ENCODE results near the gene LINGO3. TPM values are rescaled to one million over a fixed set of nuclear protein-coding genes. Genes with fewer than 3 reads are reported as not detected.

The LINGO3 gene
- total and polyA plus RNA-seq, 12 donors: 0.11 TPM; not detected in 11

DNA sequence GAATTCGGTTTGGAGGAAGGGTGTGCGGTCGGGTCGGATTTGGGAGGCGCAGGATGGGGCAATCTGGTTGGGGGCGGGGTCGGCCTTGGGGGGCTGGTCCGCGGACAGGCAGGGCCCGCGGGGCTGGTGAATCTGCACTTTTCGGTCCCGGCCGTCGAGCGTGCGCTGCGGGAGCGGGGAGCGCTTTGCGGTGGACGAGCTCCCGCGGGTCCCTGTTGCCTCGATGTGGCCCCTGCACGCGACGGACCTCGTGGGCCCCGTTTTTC lies 37.9 kb downstream of the LINGO3 start:
- DNase-seq: peak; percentile 74 to 84 (median 81)

DNA sequence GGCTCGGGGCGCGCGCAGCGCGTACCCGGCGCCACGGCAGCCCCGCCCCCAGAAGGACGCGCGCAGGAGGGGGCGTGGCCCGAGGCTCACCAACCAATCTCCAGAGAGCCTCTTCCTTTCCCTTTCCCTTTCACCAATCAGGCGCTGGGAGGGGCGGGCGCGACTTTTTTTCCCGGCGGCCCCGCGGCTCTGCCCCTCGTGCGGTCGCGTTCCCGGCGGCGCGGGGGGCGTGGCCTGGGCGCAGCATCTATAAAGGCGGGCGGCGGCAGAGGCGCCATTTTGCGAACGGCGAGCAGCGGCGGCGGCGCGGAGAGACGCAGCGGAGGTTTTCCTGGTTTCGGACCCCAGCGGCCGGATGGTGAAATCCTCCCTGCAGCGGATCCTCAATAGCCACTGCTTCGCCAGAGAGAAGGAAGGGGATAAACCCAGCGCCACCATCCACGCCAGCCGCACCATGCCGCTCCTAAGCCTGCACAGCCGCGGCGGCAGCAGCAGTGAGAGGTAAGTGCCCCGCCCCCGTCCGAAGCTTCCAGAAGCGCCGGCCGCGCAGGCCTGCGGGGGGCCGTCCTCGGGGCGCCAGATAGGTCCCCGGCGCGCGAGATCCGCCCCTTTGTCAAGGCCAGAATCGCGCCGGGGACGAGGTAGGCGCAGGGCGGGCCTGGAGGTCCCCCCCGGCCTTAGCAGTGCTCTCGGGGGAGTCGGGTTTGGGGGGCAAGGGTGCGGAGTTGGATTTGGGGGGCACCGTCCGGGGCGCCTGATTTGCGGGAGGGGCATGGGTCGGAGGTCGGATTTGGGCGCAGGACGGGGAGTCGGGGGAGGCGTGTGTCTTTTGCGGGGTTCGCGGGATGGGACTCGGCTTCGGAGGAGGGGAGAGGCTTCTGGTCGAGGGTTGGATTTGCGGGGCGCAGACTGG lies 38.5 kb downstream of the LINGO3 start:
- Histone ChIP-seq H3K4me3 (peak overlapping the region; percentile 72 to 100 (median 86)), H3K27me3 (no peaks in the 10 kb centered on the region), H3K4me1 (replicated peaks in 1 of 2) (peaks cover 23 to 51% of the 10 kb centered on the region in 2 donors), H3K27ac (peak overlapping the region; percentile 95 to 100 (median 99)), H3K9me3 (replicated peaks in 1 of 3) (no peaks in the 10 kb centered on the region), H3K36me3 (replicated peaks in 1 of 2) (peaks cover 0 to 24% of the 10 kb centered on the region in 2 donors)
- intact Hi-C loops (cut with DNase I): loop anchor here (5.0 kb wide), 2 partner anchors 32 to 112 kb away; partner anchors contain the start of genes PLEKHJ1 (in 1 of the 2) and SF3A2 (in 1 of the 2)
- TF ChIP-seq POLR2A (IDR thresholded peaks at IDR 0.05) (peak; percentile 100), CTCF (IDR thresholded peaks at IDR 0.05) (peak in 3 of 6 experiments; percentile 28 to 57 (median 43))
- 0 to 2% (median 1%) methylated on average over 12 to 103 of the region's 103 CpGs for WGBS, 4 donors
- peak; percentile 97 to 99 (median 98) for DNase-seq

More for the DNA sequence above, 37.9 kb downstream of the LINGO3 start:
- Histone ChIP-seq H3K4me3 (peak overlapping the region; percentile 72 to 100 (median 86)), H3K9me3 (replicated peaks in 1 of 3) (no peaks in the 10 kb centered on the region), H3K27ac (peak overlapping the region; percentile 95 to 100 (median 99)), H3K4me1 (replicated peaks in 1 of 2) (peaks cover 25 to 54% of the 10 kb centered on the region in 2 donors), H3K27me3 (no peaks in the 10 kb centered on the region), H3K36me3 (replicated peaks in 1 of 2) (peaks cover 0 to 24% of the 10 kb centered on the region in 2 donors)
- intact Hi-C loops (cut with DNase I): loop anchor here (5.0 kb wide), 2 partner anchors 33 to 113 kb away; partner anchors contain the start of genes PLEKHJ1 (in 1 of the 2) and SF3A2 (in 1 of the 2)
- WGBS, 4 donors: 0 to 1% (median 1%) methylated on average over 1 to 30 of the region's 30 CpGs; no CpG with 5 or more reads in 1 of the 4 donors
- no peak for TF ChIP-seq CTCF (IDR thresholded peaks at IDR 0.05)
- no peak for TF ChIP-seq POLR2A (IDR thresholded peaks at IDR 0.05)

DNA sequence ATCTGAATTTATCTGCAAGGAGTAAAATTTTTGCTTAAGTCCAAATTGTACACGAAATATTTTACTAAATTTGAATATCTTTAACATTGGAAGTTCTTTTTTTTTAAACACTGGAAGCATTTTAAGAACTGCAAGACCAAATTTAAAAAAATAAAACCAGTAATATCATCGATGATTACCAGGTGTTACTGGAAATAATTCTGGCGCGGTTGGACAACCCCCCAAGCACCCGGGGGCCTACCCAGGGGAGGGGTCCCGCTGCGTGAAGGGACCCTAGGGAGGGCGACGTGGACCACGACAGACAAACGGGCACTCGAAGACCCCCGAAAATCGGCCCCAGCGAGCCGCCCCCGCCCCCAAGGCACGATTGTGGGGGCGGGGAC lies 39.1 kb downstream of the LINGO3 start:
- H3K9me3 ChIP-seq (replicated peaks in 1 of 3): no peaks in the 10 kb centered on the region
- no peaks in the 10 kb centered on the region for H3K27me3 ChIP-seq
- peak overlapping the region in 2 of 5 donors; percentile 99 to 100 for H3K27ac ChIP-seq
- no peak for DNase-seq
- peaks cover 23 to 44% of the 10 kb centered on the region in 2 donors for H3K4me1 ChIP-seq (replicated peaks in 1 of 2)
- 1 to 4% (median 2%) methylated on average over 13 to 19 of the region's 19 CpGs for WGBS, 4 donors
- intact Hi-C loops (cut with DNase I): no loop called here
- TF ChIP-seq CTCF (IDR thresholded peaks at IDR 0.05): no peak
- no peak for TF ChIP-seq POLR2A (IDR thresholded peaks at IDR 0.05)
- H3K4me3 ChIP-seq: peak overlapping the region in 3 of 4 donors; percentile 23 to 97 (median 75)
- peaks cover 0 to 24% of the 10 kb centered on the region in 2 donors for H3K36me3 ChIP-seq (replicated peaks in 1 of 2)

GRCh38 chr19:2268480-2268830 lies 39.5 kb downstream of the LINGO3 start:
- H3K27ac ChIP-seq: no peak overlapping the region
- no peaks in the 10 kb centered on the region for H3K9me3 ChIP-seq (replicated peaks in 1 of 3)
- intact Hi-C loops (cut with DNase I): no loop called here
- TF ChIP-seq POLR2A (IDR thresholded peaks at IDR 0.05) (no peak), CTCF (IDR thresholded peaks at IDR 0.05) (no peak)
- H3K36me3 ChIP-seq (replicated peaks in 1 of 2): peaks cover 0 to 21% of the 10 kb centered on the region in 2 donors
- no peak for DNase-seq
- WGBS, 4 donors: 83 to 91% (median 89%) methylated on average over 4 of the region's 4 CpGs
- peaks cover 21 to 40% of the 10 kb centered on the region in 2 donors for H3K4me1 ChIP-seq (replicated peaks in 1 of 2)
- H3K27me3 ChIP-seq: no peaks in the 10 kb centered on the region
- peak overlapping the region in 1 of 4 donors; percentile 75 for H3K4me3 ChIP-seq
